DOHH2 (cell line): Measurements from ENCODE around the gene ARMCX2.

Source experiments
- H3F3A ChIP-seq: fragments of 200-600 bp; sonication (generic), shearing (Covaris generic); 2 replicates; pipeline ENCODE4 v1.6.0; 2016; ENCODE audit warnings: antibody characterized with exemption, mild to moderate bottlenecking; ENCODE audit not compliant: control insufficient read depth, insufficient read depth
- H3K27ac ChIP-seq: fragments of 200-600 bp; sonication (generic); 2 replicates; pipeline ENCODE4 v1.5.1; 2014; ENCODE audit warnings: low read depth, mild to moderate bottlenecking, low read length, moderate library complexity
- H3K27me3 ChIP-seq: fragments of 200-600 bp; sonication (generic); 2 replicates; pipeline ENCODE4 v1.6.1; 2014; ENCODE audit warnings: mild to moderate bottlenecking, low read length, mixed read lengths; ENCODE audit not compliant: control insufficient read depth
- H3K36me3 ChIP-seq: fragments of 200-600 bp; sonication (generic); 2 replicates; pipeline ENCODE4 v1.6.1; 2014; ENCODE audit warnings: mild to moderate bottlenecking, low read length, moderate library complexity, mixed read lengths; ENCODE audit not compliant: control insufficient read depth
- H3K4me1 ChIP-seq: fragments of 200-600 bp; sonication (generic); 2 replicates; pipeline ENCODE4 v1.6.1; 2014; ENCODE audit warnings: mild to moderate bottlenecking, low read length, mixed read lengths; ENCODE audit not compliant: control insufficient read depth
- H3K4me2 ChIP-seq: fragments of 200-600 bp; sonication (generic); 2 replicates; pipeline ENCODE4 v1.6.0; 2014; ENCODE audit warnings: mild to moderate bottlenecking, low read length, moderate library complexity
- H3K4me3 ChIP-seq: fragments of 200-600 bp; sonication (generic); 2 replicates; pipeline ENCODE4 v1.5.1; 2014; ENCODE audit warnings: mild to moderate bottlenecking, low read length, mixed read lengths
- H3K79me2 ChIP-seq: fragments of 200-600 bp; sonication (generic); 2 replicates; pipeline ENCODE4 v1.6.1; 2014; ENCODE audit warnings: mild to moderate bottlenecking, low read length, mixed read lengths; ENCODE audit not compliant: control insufficient read depth
- H3K9me2 ChIP-seq: fragments of 200-600 bp; sonication (generic); replicated peaks from 2 replicates; pipeline ENCODE4 v1.6.1; 2014; ENCODE audit warnings: mild to moderate bottlenecking, low read length, mixed read lengths; ENCODE audit not compliant: control insufficient read depth
- H3K9me3 ChIP-seq: fragments of 200-600 bp; sonication (generic); 2 replicates; pipeline ENCODE4 v1.6.1; 2014; ENCODE audit warnings: antibody characterized with exemption, low read length, mixed read lengths; ENCODE audit not compliant: control insufficient read depth, insufficient read depth
- H4K20me1 ChIP-seq: fragments of 200-600 bp; sonication (generic); 2 replicates; pipeline ENCODE4 v1.6.0; 2014; ENCODE audit warnings: low read depth, mild to moderate bottlenecking, antibody characterized with exemption, low read length, moderate library complexity; ENCODE audit not compliant: control insufficient read depth, insufficient read depth
- EZH2phosphoT487 ChIP-seq: fragments of 200-600 bp; sonication (generic); IDR thresholded peaks from 2 replicates; pipeline ENCODE4 v1.6.1; 2017; ENCODE audit warnings: borderline replicate concordance, mild to moderate bottlenecking, antibody characterized with exemption, low read length, moderate library complexity, mixed read lengths
- TF ChIP-seq, protein P1 (sequence below): fragments of 200-600 bp; sonication (generic); IDR thresholded peaks from one replicate; pipeline ENCODE4 v1.5.1; 2014; ENCODE audit warnings: antibody characterized with exemption, mild to moderate bottlenecking, low read depth, low read length; ENCODE audit not compliant: poor library complexity, severe bottlenecking

ARMCX2 gene

DNA sequence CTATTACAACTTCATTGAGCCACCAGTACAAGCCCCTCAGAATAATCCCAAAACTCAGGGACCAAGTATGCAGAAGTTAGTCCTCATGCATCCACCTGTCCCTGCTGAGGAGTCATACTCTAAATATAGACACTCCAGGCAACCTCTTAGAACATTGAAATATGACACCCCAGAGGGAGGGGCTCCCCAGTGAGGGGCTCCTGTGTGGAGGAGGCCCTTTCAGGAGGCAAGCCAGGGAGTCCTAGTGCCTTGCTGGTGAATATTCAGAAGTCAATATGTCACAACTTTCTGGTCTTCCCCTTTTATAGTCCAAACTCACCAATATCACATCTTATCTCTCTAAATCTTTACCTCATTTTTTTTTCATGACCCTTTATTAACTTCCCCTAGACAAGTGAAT lies 40.3 kb downstream of the ARMCX2 start:
- no peak for TF ChIP-seq EZH2phosphoT487
- TF ChIP-seq, protein P1, sequence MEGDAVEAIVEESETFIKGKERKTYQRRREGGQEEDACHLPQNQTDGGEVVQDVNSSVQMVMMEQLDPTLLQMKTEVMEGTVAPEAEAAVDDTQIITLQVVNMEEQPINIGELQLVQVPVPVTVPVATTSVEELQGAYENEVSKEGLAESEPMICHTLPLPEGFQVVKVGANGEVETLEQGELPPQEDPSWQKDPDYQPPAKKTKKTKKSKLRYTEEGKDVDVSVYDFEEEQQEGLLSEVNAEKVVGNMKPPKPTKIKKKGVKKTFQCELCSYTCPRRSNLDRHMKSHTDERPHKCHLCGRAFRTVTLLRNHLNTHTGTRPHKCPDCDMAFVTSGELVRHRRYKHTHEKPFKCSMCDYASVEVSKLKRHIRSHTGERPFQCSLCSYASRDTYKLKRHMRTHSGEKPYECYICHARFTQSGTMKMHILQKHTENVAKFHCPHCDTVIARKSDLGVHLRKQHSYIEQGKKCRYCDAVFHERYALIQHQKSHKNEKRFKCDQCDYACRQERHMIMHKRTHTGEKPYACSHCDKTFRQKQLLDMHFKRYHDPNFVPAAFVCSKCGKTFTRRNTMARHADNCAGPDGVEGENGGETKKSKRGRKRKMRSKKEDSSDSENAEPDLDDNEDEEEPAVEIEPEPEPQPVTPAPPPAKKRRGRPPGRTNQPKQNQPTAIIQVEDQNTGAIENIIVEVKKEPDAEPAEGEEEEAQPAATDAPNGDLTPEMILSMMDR = no peak
- peaks cover 19% of the 10 kb centered on the region for H3K79me2 ChIP-seq
- H3K9me3 ChIP-seq = no peaks in the 10 kb centered on the region
- H3K27ac ChIP-seq = no peak overlapping the region
- no peaks in the 10 kb centered on the region for H4K20me1 ChIP-seq
- H3K9me2 ChIP-seq = no peaks in the 10 kb centered on the region
- no peaks in the 10 kb centered on the region for H3F3A ChIP-seq
- H3K4me3 ChIP-seq = no peak overlapping the region
- H3K4me1 ChIP-seq = peaks cover 29% of the 10 kb centered on the region
- peaks cover 3% of the 10 kb centered on the region; the same call in 1 of the 2 replicates for H3K36me3 ChIP-seq
- no peak overlapping the region for H3K4me2 ChIP-seq
- H3K27me3 ChIP-seq = no peaks in the 10 kb centered on the region

DNA sequence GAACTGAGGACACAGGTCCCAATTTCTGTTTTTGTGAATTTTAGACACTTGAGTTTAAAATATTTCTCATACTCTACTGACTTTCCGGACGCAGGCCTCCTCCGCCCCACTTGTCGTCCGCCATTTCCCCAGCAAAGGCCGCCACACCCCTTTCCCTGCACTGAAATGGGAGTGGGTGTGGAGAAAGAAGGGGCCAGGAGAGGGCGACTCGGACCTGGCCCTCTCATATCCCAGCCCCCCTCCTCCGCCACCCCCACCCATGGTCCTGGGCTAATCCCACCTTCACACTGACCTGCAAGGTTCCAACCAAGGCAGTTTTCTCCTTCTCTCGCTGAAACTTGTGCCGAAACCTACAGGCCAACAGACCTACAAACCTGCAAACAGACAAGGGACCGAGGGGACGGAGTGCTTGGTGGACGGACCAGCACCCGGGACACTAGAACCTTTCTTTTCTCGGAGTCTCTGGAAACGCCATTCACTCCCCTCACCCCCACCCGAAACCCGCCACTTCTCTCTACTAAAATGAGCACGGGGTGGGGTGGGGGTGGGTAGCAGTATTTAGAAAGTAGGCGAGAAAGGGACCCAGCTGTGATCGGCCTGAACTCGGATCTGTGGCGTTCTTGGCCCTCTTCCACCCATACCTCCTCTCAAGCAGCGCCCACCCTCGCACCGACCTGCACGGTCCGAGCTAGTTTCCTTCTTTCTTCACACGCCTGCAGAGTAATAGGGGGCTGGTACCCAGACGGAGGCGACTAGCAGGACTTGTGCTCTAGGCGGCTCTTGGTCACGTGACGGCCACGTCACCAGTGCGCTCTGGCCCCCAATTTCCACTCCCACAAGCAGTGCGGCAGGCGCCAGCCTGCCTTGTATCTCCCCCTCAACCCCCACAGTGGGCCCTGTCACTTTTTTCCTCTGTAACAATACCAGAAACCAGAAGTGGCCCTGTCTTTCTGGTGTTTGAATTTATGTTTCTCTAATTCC lies 42.1 kb downstream of the ARMCX2 start, which contains the start of gene ARMCX6:
Gene ARMCX6 (minus strand): TSS at position 790 of the 981 bp plus-strand sequence. CDS start 1,380 bp downstream, outside the sequence.
- peak within 1 kb of the TSS; percentile 61 for H3K4me2 ChIP-seq
- TF ChIP-seq, protein P1 = peak; percentile 52
- TF ChIP-seq EZH2phosphoT487 = no peak
- H3K4me3 ChIP-seq = peak within 1 kb of the TSS; percentile 78
- H4K20me1 ChIP-seq = no peaks in the 10 kb centered on the region
- 0 out of 2 replicates have a peak, but pooled peaks cover 3% of the 10 kb centered on the region for H3K36me3 ChIP-seq
- H3K9me3 ChIP-seq = no peaks in the 10 kb centered on the region
- H3K27me3 ChIP-seq = no peaks in the 10 kb centered on the region
- no peaks in the 10 kb centered on the region for H3F3A ChIP-seq
- H3K4me1 ChIP-seq = peaks cover 26% of the 10 kb centered on the region
- H3K9me2 ChIP-seq = no peaks in the 10 kb centered on the region
- H3K27ac ChIP-seq = peak within 1 kb of the TSS; percentile 28; the same call in 1 of the 2 replicates
- H3K79me2 ChIP-seq = peaks cover 8% of the 10 kb centered on the region; the same call in 1 of the 2 replicates

DNA sequence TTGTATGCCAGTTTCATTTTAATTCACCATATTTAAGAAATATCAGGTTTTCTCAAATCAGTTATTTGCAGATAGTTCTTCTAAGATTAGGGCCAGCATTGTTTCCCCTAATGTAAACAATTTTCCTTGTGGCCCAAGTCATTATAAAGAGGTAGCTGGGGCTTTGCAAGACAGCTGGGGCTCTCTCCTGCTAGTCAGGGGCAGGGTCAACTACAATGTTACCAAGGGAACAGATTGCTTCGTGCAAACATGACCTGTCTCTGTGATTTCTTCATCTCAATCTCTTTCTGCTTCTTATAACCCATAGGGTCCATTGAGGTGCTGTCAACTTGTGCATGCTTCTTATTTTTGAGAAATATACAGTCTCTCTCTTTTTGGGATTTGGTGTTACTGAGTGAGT lies 53.9 kb downstream of the ARMCX2 start:
- no peak overlapping the region for H3K4me2 ChIP-seq
- H3F3A ChIP-seq = no peaks in the 10 kb centered on the region
- TF ChIP-seq, protein P1 = no peak
- no peak for TF ChIP-seq EZH2phosphoT487
- no peaks in the 10 kb centered on the region for H3K4me1 ChIP-seq
- H3K4me3 ChIP-seq = no peak overlapping the region
- no peaks in the 10 kb centered on the region for H3K9me2 ChIP-seq
- H4K20me1 ChIP-seq = no peaks in the 10 kb centered on the region
- H3K27me3 ChIP-seq = no peaks in the 10 kb centered on the region
- no peaks in the 10 kb centered on the region for H3K36me3 ChIP-seq
- H3K79me2 ChIP-seq = no peaks in the 10 kb centered on the region
- no peaks in the 10 kb centered on the region for H3K9me3 ChIP-seq
- H3K27ac ChIP-seq = no peak overlapping the region
